ENCODE results near the gene SMG6.

SMG6 gene

GRCh38 chr17:2070241-2071023 is 233.2 kb downstream of the SMG6 start:
- Histone ChIP-seq H3K27me3 (ENCODE audit: control insufficient read depth in 1 of 2, insufficient read depth in 1 of 2, low read length in 2 of 2) (no peaks in the 10 kb centered on the region), H3K79me1 (replicated peaks; ENCODE audit: low read length, poor library complexity, severe bottlenecking) (peaks cover 8% of the 10 kb centered on the region), H3K4ac (ENCODE audit: low read depth in 1 of 2, low read length in 2 of 2) (peak overlapping the region; percentile 16 to 75), H2AK5ac (ENCODE audit: low read length, severe bottlenecking) (peak overlapping the region; percentile 79), H4K8ac (ENCODE audit: low read length) (peak overlapping the region; percentile 78), H4K91ac (ENCODE audit: low read length) (peak overlapping the region; percentile 81), H3K9ac (ENCODE audit: low read length) (no peak overlapping the region), H3K36me3 (ENCODE audit: control insufficient read depth in 1 of 2, insufficient read depth in 2 of 2, low read depth in 1 of 2, low read length in 2 of 2) (peaks cover 36 to 43% of the 10 kb centered on the region in 2 experiments), H3K9me3 (ENCODE audit: control insufficient read depth, low read length) (no peaks in the 10 kb centered on the region), H2AFZ (ENCODE audit: low read depth, low read length) (no peak overlapping the region), H3K23ac (ENCODE audit: low read length in 2 of 2) (no peak overlapping the region), H3K4me2 (ENCODE audit: low read length, poor library complexity, severe bottlenecking) (no peak overlapping the region), H2BK12ac (ENCODE audit: low read length in 2 of 2) (peak overlapping the region; percentile 80 to 87), H2BK15ac (ENCODE audit: low read depth, poor library complexity, severe bottlenecking) (peak overlapping the region; percentile 45), H3K4me3 (ENCODE audit: insufficient read depth in 1 of 2, low read depth in 1 of 2, low read length in 2 of 2) (no peak overlapping the region), H3K14ac (ENCODE audit: low read length in 2 of 2) (peak overlapping the region in 1 of 2 experiments; percentile 82), H2BK120ac (ENCODE audit: low read depth, low read length) (peak overlapping the region; percentile 12), H3K4me1 (ENCODE audit: control insufficient read depth, insufficient read depth, low read depth, low read length) (peaks cover 59% of the 10 kb centered on the region), H2BK5ac (ENCODE audit: low read depth, low read length, poor library complexity, severe bottlenecking) (no peak overlapping the region), H3K18ac (ENCODE audit: low read depth in 1 of 2, low read length in 2 of 2) (peak overlapping the region; percentile 80 to 84), H3K27ac (ENCODE audit: low read length, poor library complexity, severe bottlenecking) (no peak overlapping the region)
- DNase-seq, result peak; percentile 25
- 94% methylated on average over 13 of the region's 13 CpGs for WGBS

- Histone ChIP-seq H3K23ac (ENCODE audit: low read length in 2 of 2) (peak overlapping the region in 1 of 2 experiments; percentile 46), H3K4me3 (ENCODE audit: insufficient read depth in 1 of 2, low read depth in 1 of 2, low read length in 2 of 2) (no peak overlapping the region), H2BK12ac (ENCODE audit: low read length in 2 of 2) (peak overlapping the region; percentile 0 to 88), H2BK120ac (ENCODE audit: low read depth, low read length) (peak overlapping the region; percentile 75), H3K4ac (ENCODE audit: low read depth in 1 of 2, low read length in 2 of 2) (peak overlapping the region; percentile 75 to 92), H3K18ac (ENCODE audit: low read depth in 1 of 2, low read length in 2 of 2) (peak overlapping the region; percentile 79 to 95), H2AK5ac (ENCODE audit: low read length, severe bottlenecking) (peak overlapping the region; percentile 74), H3K79me1 (replicated peaks; ENCODE audit: low read length, poor library complexity, severe bottlenecking) (peaks cover 16% of the 10 kb centered on the region), H4K91ac (ENCODE audit: low read length) (peak overlapping the region; percentile 95), H4K8ac (ENCODE audit: low read length) (peak overlapping the region; percentile 96), H2AFZ (ENCODE audit: low read depth, low read length) (no peak overlapping the region), H3K14ac (ENCODE audit: low read length in 2 of 2) (peak overlapping the region in 1 of 2 experiments; percentile 76), H3K4me2 (ENCODE audit: low read length, poor library complexity, severe bottlenecking) (no peak overlapping the region), H3K9me3 (ENCODE audit: control insufficient read depth, low read length) (no peaks in the 10 kb centered on the region), H3K27ac (ENCODE audit: low read length, poor library complexity, severe bottlenecking) (peak overlapping the region; percentile 93), H3K9ac (ENCODE audit: low read length) (peak overlapping the region; percentile 66), H2BK5ac (ENCODE audit: low read depth, low read length, poor library complexity, severe bottlenecking) (peak overlapping the region; percentile 70), H3K27me3 (ENCODE audit: control insufficient read depth in 1 of 2, insufficient read depth in 1 of 2, low read length in 2 of 2) (no peaks in the 10 kb centered on the region), H3K4me1 (ENCODE audit: control insufficient read depth, insufficient read depth, low read depth, low read length) (peaks cover 70% of the 10 kb centered on the region), H3K36me3 (ENCODE audit: control insufficient read depth in 1 of 2, insufficient read depth in 2 of 2, low read depth in 1 of 2, low read length in 2 of 2) (peaks cover 46 to 56% of the 10 kb centered on the region in 2 experiments), H2BK15ac (ENCODE audit: low read depth, poor library complexity, severe bottlenecking) (peak overlapping the region; percentile 73)
- DNase-seq, result peak; percentile 80
- WGBS, result 8% methylated on average over 15 of the region's 15 CpGs
Measured at GRCh38 chr17:2068519-2069051, 235.0 kb downstream of the SMG6 start.

- Histone ChIP-seq H3K14ac (ENCODE audit: low read length in 2 of 2) (peak overlapping the region in 1 of 2 experiments; percentile 2), H2AK5ac (ENCODE audit: low read length, severe bottlenecking) (peak overlapping the region; percentile 61), H3K18ac (ENCODE audit: low read depth in 1 of 2, low read length in 2 of 2) (peak overlapping the region; percentile 79 to 95), H2BK120ac (ENCODE audit: low read depth, low read length) (peak overlapping the region; percentile 75), H2BK5ac (ENCODE audit: low read depth, low read length, poor library complexity, severe bottlenecking) (peak overlapping the region; percentile 70), H2BK12ac (ENCODE audit: low read length in 2 of 2) (peak overlapping the region; percentile 51 to 88), H3K79me1 (replicated peaks; ENCODE audit: low read length, poor library complexity, severe bottlenecking) (peaks cover 19% of the 10 kb centered on the region), H3K9me3 (ENCODE audit: control insufficient read depth, low read length) (no peaks in the 10 kb centered on the region), H3K27ac (ENCODE audit: low read length, poor library complexity, severe bottlenecking) (peak overlapping the region; percentile 93), H3K23ac (ENCODE audit: low read length in 2 of 2) (no peak overlapping the region), H3K4me1 (ENCODE audit: control insufficient read depth, insufficient read depth, low read depth, low read length) (peaks cover 74% of the 10 kb centered on the region), H3K27me3 (ENCODE audit: control insufficient read depth in 1 of 2, insufficient read depth in 1 of 2, low read length in 2 of 2) (no peaks in the 10 kb centered on the region), H3K4me2 (ENCODE audit: low read length, poor library complexity, severe bottlenecking) (no peak overlapping the region), H2BK15ac (ENCODE audit: low read depth, poor library complexity, severe bottlenecking) (peak overlapping the region; percentile 73), H4K8ac (ENCODE audit: low read length) (peak overlapping the region; percentile 62), H3K36me3 (ENCODE audit: control insufficient read depth in 1 of 2, insufficient read depth in 2 of 2, low read depth in 1 of 2, low read length in 2 of 2) (peaks cover 49 to 60% of the 10 kb centered on the region in 2 experiments), H2AFZ (ENCODE audit: low read depth, low read length) (no peak overlapping the region), H3K4me3 (ENCODE audit: insufficient read depth in 1 of 2, low read depth in 1 of 2, low read length in 2 of 2) (no peak overlapping the region), H3K4ac (ENCODE audit: low read depth in 1 of 2, low read length in 2 of 2) (peak overlapping the region; percentile 19 to 49), H3K9ac (ENCODE audit: low read length) (peak overlapping the region; percentile 66), H4K91ac (ENCODE audit: low read length) (peak overlapping the region; percentile 83)
- DNase-seq, result peak; percentile 93
- WGBS, result 46% methylated on average over 6 of the region's 6 CpGs
Measured at GRCh38 chr17:2068031-2068518, 235.5 kb downstream of the SMG6 start.

- peaks cover 78% of the 10 kb centered on the region for H3K4me1 ChIP-seq (ENCODE audit: control insufficient read depth, insufficient read depth, low read depth, low read length)
Measured at GRCh38 chr17:2067608-2068024, 236.0 kb downstream of the SMG6 start.

More at GRCh38 chr17:2067608-2068024, 236.0 kb downstream of the SMG6 start:
- Histone ChIP-seq H2BK5ac (ENCODE audit: low read depth, low read length, poor library complexity, severe bottlenecking) (peak overlapping the region; percentile 70), H4K91ac (ENCODE audit: low read length) (peak overlapping the region; percentile 83), H3K4ac (ENCODE audit: low read depth in 1 of 2, low read length in 2 of 2) (peak overlapping the region; percentile 75 to 80), H3K27ac (ENCODE audit: low read length, poor library complexity, severe bottlenecking) (peak overlapping the region; percentile 93), H3K27me3 (ENCODE audit: control insufficient read depth in 1 of 2, insufficient read depth in 1 of 2, low read length in 2 of 2) (no peaks in the 10 kb centered on the region), H3K9ac (ENCODE audit: low read length) (peak overlapping the region; percentile 66), H3K4me2 (ENCODE audit: low read length, poor library complexity, severe bottlenecking) (no peak overlapping the region), H3K23ac (ENCODE audit: low read length in 2 of 2) (peak overlapping the region in 1 of 2 experiments; percentile 18), H3K4me3 (ENCODE audit: insufficient read depth in 1 of 2, low read depth in 1 of 2, low read length in 2 of 2) (no peak overlapping the region), H3K36me3 (ENCODE audit: control insufficient read depth in 1 of 2, insufficient read depth in 2 of 2, low read depth in 1 of 2, low read length in 2 of 2) (peaks cover 49 to 60% of the 10 kb centered on the region in 2 experiments), H3K18ac (ENCODE audit: low read depth in 1 of 2, low read length in 2 of 2) (peak overlapping the region; percentile 79 to 86), H2AK5ac (ENCODE audit: low read length, severe bottlenecking) (peak overlapping the region; percentile 61), H3K79me1 (replicated peaks; ENCODE audit: low read length, poor library complexity, severe bottlenecking) (peaks cover 19% of the 10 kb centered on the region), H2BK12ac (ENCODE audit: low read length in 2 of 2) (peak overlapping the region; percentile 51 to 88), H2BK120ac (ENCODE audit: low read depth, low read length) (peak overlapping the region; percentile 39), H4K8ac (ENCODE audit: low read length) (peak overlapping the region; percentile 62), H2BK15ac (ENCODE audit: low read depth, poor library complexity, severe bottlenecking) (peak overlapping the region; percentile 73), H2AFZ (ENCODE audit: low read depth, low read length) (no peak overlapping the region), H3K14ac (ENCODE audit: low read length in 2 of 2) (peak overlapping the region in 1 of 2 experiments; percentile 20), H3K9me3 (ENCODE audit: control insufficient read depth, low read length) (no peaks in the 10 kb centered on the region)
- no peak for DNase-seq
- 89% methylated on average over 4 of the region's 5 CpGs for WGBS
